Measurements from ENCODE around the gene CYP26C1.

DNA sequence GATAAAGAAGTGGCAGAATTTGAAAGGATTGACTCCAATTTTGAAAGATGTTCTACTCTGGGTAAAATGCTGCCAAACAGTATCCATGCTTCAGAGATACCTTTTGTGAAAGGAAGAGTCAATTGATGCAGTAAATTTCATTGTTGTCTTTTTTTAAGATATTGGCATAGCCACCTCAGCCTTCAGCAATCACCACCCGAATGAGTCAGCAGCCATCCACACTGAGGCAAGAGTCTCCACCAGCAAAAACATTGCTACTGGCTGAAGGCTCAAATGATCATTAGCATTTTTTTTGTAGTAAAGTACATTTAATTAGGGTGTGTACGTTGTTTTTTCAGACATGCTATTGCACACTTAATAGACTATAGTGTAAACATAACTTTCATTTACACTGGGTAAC, 31.7 kb upstream of the CYP26C1 start:
- TF ChIP-seq MED13 (CRISPR knock-in tag; IDR thresholded peaks at IDR 0.05): no peak
- TF ChIP-seq, protein P1, sequence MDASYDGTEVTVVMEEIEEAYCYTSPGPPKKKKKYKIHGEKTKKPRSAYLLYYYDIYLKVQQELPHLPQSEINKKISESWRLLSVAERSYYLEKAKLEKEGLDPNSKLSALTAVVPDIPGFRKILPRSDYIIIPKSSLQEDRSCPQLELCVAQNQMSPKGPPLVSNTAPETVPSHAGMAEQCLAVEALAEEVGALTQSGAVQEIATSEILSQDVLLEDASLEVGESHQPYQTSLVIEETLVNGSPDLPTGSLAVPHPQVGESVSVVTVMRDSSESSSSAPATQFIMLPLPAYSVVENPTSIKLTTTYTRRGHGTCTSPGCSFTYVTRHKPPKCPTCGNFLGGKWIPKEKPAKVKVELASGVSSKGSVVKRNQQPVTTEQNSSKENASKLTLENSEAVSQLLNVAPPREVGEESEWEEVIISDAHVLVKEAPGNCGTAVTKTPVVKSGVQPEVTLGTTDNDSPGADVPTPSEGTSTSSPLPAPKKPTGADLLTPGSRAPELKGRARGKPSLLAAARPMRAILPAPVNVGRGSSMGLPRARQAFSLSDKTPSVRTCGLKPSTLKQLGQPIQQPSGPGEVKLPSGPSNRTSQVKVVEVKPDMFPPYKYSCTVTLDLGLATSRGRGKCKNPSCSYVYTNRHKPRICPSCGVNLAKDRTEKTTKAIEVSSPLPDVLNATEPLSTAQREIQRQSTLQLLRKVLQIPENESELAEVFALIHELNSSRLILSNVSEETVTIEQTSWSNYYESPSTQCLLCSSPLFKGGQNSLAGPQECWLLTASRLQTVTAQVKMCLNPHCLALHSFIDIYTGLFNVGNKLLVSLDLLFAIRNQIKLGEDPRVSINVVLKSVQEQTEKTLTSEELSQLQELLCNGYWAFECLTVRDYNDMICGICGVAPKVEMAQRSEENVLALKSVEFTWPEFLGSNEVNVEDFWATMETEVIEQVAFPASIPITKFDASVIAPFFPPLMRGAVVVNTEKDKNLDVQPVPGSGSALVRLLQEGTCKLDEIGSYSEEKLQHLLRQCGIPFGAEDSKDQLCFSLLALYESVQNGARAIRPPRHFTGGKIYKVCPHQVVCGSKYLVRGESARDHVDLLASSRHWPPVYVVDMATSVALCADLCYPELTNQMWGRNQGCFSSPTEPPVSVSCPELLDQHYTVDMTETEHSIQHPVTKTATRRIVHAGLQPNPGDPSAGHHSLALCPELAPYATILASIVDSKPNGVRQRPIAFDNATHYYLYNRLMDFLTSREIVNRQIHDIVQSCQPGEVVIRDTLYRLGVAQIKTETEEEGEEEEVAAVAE (CRISPR knock-in tag; IDR thresholded peaks at IDR 0.05; ENCODE audit: borderline replicate concordance): no peak
- TF ChIP-seq CTCF (CRISPR knock-in tag; IDR thresholded peaks at IDR 0.05): no peak
- TF ChIP-seq CREB1 (IDR thresholded peaks at IDR 0.05): no peak
- no peak for TF ChIP-seq CREB1 (CRISPR knock-in tag; IDR thresholded peaks at IDR 0.05)
- no peak for TF ChIP-seq MAFK (conservative IDR thresholded peaks at IDR 0.05 in 1 of 2, IDR thresholded peaks at IDR 0.05 in 1 of 2; ENCODE audit: low read length in 2 of 2)
- no peak for TF ChIP-seq EP300 (IDR thresholded peaks at IDR 0.05; ENCODE audit: low read depth in 2 of 2, low read length in 2 of 2)
- TF ChIP-seq EP300 (CRISPR knock-in tag; IDR thresholded peaks at IDR 0.05; ENCODE audit: borderline replicate concordance): no peak
